ENCODE measurements around the gene EVA1B. TPM values are rescaled to one million over a fixed set of nuclear protein-coding genes. Genes with fewer than 3 reads are reported as not detected.

The EVA1B gene
- total RNA-seq, 1 donor from 2014 or later, result 115 TPM

DNA sequence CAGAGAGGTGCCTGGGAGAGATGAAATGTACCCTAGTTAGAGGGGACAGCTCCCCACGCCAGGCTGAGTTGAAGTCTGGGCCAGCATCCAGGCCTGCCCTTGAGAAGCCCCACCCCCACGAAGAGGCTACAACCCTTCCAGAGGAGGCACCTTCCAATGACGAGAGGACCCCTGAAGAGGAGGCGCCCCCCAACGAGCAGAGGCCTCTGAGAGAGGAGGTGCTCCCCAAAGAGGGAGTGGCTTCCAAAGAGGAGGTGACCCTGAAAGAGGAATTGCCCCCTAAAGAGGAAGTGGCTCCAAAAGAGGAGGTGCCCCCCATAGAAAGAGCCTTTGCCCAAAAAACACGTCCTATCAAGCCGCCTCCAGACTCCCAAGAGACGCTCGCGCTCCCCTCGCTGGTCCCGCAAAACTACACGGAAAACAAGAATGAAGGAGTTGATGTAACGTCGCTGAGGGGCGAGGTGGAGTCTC lies 3.1 kb downstream of the EVA1B start:
- peak overlapping the region; percentile 78 for H3K27ac Mint-ChIP-seq (ENCODE audit: unreplicated experiment)
- peak overlapping the region; percentile 63 for H3K4me3 Mint-ChIP-seq (ENCODE audit: unreplicated experiment)

GRCh38 chr1:36309397-36309796 lies 14.0 kb downstream of the EVA1B start:
- Mint-ChIP-seq H3K27ac (ENCODE audit: unreplicated experiment) (no peak overlapping the region), H3K9me3 (ENCODE audit: unreplicated experiment) (no peaks in the 10 kb centered on the region), H3K36me3 (ENCODE audit: unreplicated experiment) (peaks cover 9% of the 10 kb centered on the region), H3K4me1 (ENCODE audit: unreplicated experiment) (peaks cover 16% of the 10 kb centered on the region), H3K27me3 (ENCODE audit: unreplicated experiment) (no peaks in the 10 kb centered on the region), H3K4me3 (ENCODE audit: unreplicated experiment) (no peak overlapping the region)
- TF ChIP-seq CTCF (IDR thresholded peaks at IDR 0.05), result no peak
- no peak for DNase-seq (ENCODE audit: extremely low spot score, unreplicated experiment)

More for the DNA sequence above, 3.1 kb downstream of the EVA1B start:
- TF ChIP-seq CTCF (IDR thresholded peaks at IDR 0.05), result no peak
- no peaks in the 10 kb centered on the region for H3K27me3 Mint-ChIP-seq (ENCODE audit: unreplicated experiment)
- no peak for DNase-seq (ENCODE audit: extremely low spot score, unreplicated experiment)
- H3K36me3 Mint-ChIP-seq (ENCODE audit: unreplicated experiment), result no peaks in the 10 kb centered on the region
- no peaks in the 10 kb centered on the region for H3K9me3 Mint-ChIP-seq (ENCODE audit: unreplicated experiment)
- peaks cover 26% of the 10 kb centered on the region for H3K4me1 Mint-ChIP-seq (ENCODE audit: unreplicated experiment)

GRCh38 chr1:36307601-36308330 lies 15.7 kb downstream of the EVA1B start:
- no peaks in the 10 kb centered on the region for H3K9me3 Mint-ChIP-seq (ENCODE audit: unreplicated experiment)
- H3K27ac Mint-ChIP-seq (ENCODE audit: unreplicated experiment), result no peak overlapping the region
- DNase-seq (ENCODE audit: extremely low spot score, unreplicated experiment), result no peak

DNA sequence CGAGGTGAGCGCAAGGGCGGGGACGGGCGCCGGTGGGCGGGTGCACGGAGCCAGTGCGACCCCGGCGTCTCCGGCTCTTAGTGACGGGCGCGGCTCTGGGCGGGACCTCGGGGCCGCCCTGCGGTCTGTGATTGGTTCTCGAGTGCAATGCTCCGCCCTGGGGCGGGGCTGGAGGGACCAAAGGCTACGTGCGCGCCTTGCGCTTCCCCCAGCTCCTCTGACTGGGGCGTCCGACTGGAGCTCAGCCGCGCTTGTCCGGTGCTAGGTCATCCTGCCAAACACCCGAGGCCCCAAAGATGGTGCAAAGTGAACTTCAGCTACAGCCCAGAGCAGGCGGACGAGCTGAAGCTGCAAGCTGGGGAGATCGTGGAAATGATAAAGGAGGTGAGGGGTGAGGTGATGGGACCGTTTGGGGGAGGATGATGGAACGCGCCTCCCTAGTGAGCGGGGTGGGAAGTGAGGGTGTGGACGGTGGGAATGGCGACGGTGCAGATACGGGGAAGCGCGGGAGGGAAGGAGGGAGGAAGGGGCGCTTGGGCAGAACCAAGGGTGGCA lies 16.5 kb downstream of the EVA1B start:
- Mint-ChIP-seq H3K4me1 (ENCODE audit: unreplicated experiment) (peaks cover 16% of the 10 kb centered on the region), H3K27ac (ENCODE audit: unreplicated experiment) (peak overlapping the region; percentile 87), H3K36me3 (ENCODE audit: unreplicated experiment) (peaks cover 20% of the 10 kb centered on the region), H3K9me3 (ENCODE audit: unreplicated experiment) (no peaks in the 10 kb centered on the region), H3K4me3 (ENCODE audit: unreplicated experiment) (peak overlapping the region; percentile 93), H3K27me3 (ENCODE audit: unreplicated experiment) (no peaks in the 10 kb centered on the region)
- TF ChIP-seq CTCF (IDR thresholded peaks at IDR 0.05), result no peak
- DNase-seq (ENCODE audit: extremely low spot score, unreplicated experiment), result peak; percentile 96

More at GRCh38 chr1:36307601-36308330, 15.7 kb downstream of the EVA1B start:
- no peak for TF ChIP-seq CTCF (IDR thresholded peaks at IDR 0.05)
- Mint-ChIP-seq H3K4me3 (ENCODE audit: unreplicated experiment) (peak overlapping the region; percentile 93), H3K36me3 (ENCODE audit: unreplicated experiment) (peaks cover 17% of the 10 kb centered on the region), H3K4me1 (ENCODE audit: unreplicated experiment) (peaks cover 16% of the 10 kb centered on the region), H3K27me3 (ENCODE audit: unreplicated experiment) (no peaks in the 10 kb centered on the region)

GRCh38 chr1:36306210-36306901 lies 17.1 kb downstream of the EVA1B start, which contains the start of gene SH3D21:
Gene SH3D21 (plus strand): TSS chr1:36306368. CDS start chr1:36306421, 53 bp downstream.
- TF ChIP-seq CTCF (IDR thresholded peaks at IDR 0.05), result peak; percentile 26
- Mint-ChIP-seq H3K36me3 (ENCODE audit: unreplicated experiment) (peaks cover 21% of the 10 kb centered on the region), H3K4me1 (ENCODE audit: unreplicated experiment) (peaks cover 16% of the 10 kb centered on the region), H3K27ac (ENCODE audit: unreplicated experiment) (peak within 1 kb of the TSS; percentile 87), H3K27me3 (ENCODE audit: unreplicated experiment) (no peaks in the 10 kb centered on the region), H3K4me3 (ENCODE audit: unreplicated experiment) (peak within 1 kb of the TSS; percentile 93), H3K9me3 (ENCODE audit: unreplicated experiment) (no peaks in the 10 kb centered on the region)
- no peak for DNase-seq (ENCODE audit: extremely low spot score, unreplicated experiment)
